ENCODE measurements around the gene SNX17.
A peak's percentile ranks its signal among the peaks of the same experiment; 100 is the strongest.
"Not testable (repeated sequence)": the region's sequence is repeated elsewhere in the genome, so short reads cannot be mapped to it uniquely, and the experiment has no call there.

The SNX17 gene

GRCh38 chr2:27370026-27370815 is at the start of gene SNX17, which contains the start of gene EIF2B4:
Gene SNX17, plus strand, starts transcription at chr2:27370616. Its CDS starts 128 bp downstream, at chr2:27370744.
Gene EIF2B4, minus strand, starts transcription at chr2:27370338. Its CDS starts 24 bp downstream, at chr2:27370314.
- DNase-seq (ENCODE audit: low read depth): peak; percentile 99

GRCh38 chr2:27320958-27321543 is 49.4 kb upstream of the SNX17 start:
- no peak for DNase-seq (ENCODE audit: low read depth)

- DNase-seq (ENCODE audit: low read depth): no peak
Observed at GRCh38 chr2:27322301-27322765, 48.1 kb upstream of the SNX17 start.

- peak; percentile 84 for DNase-seq (ENCODE audit: low read depth)
Observed at GRCh38 chr2:27322766-27323595, 47.4 kb upstream of the SNX17 start, which contains the start of gene MPV17. Gene MPV17, minus strand, starts transcription at chr2:27323097. Its CDS starts 580 bp downstream, at chr2:27322517.

GRCh38 chr2:27323596-27324285 is 46.7 kb upstream of the SNX17 start:
- no peak for DNase-seq (ENCODE audit: low read depth)

- no peak for DNase-seq (ENCODE audit: low read depth)
Observed at GRCh38 chr2:27324720-27325119, 45.7 kb upstream of the SNX17 start.

- no peak for DNase-seq (ENCODE audit: low read depth)
Observed at GRCh38 chr2:27335311-27335710, 35.1 kb upstream of the SNX17 start.

- DNase-seq (ENCODE audit: low read depth): no peak
Observed at GRCh38 chr2:27336173-27336572, 34.2 kb upstream of the SNX17 start.

GRCh38 chr2:27347641-27348040 is 22.8 kb upstream of the SNX17 start:
- no peak for DNase-seq (ENCODE audit: low read depth)

GRCh38 chr2:27350106-27350693 is 20.2 kb upstream of the SNX17 start:
- DNase-seq (ENCODE audit: low read depth): no peak

- no peak for DNase-seq (ENCODE audit: low read depth)
Observed at GRCh38 chr2:27351802-27352598, 18.4 kb upstream of the SNX17 start.

GRCh38 chr2:27353386-27353761 is 17.0 kb upstream of the SNX17 start:
- DNase-seq (ENCODE audit: low read depth): not testable (repeated sequence)

- no peak for DNase-seq (ENCODE audit: low read depth)
Observed at GRCh38 chr2:27353762-27354596, 16.4 kb upstream of the SNX17 start.

GRCh38 chr2:27354597-27354927 is 15.9 kb upstream of the SNX17 start:
- DNase-seq (ENCODE audit: low read depth): no peak

- no peak for DNase-seq (ENCODE audit: low read depth)
Observed at GRCh38 chr2:27356056-27356381, 14.4 kb upstream of the SNX17 start.

GRCh38 chr2:27356382-27357181 is 13.8 kb upstream of the SNX17 start, which contains the start of gene GTF3C2:
Gene GTF3C2, minus strand, starts transcription at chr2:27356764. Its CDS starts 13,210 bp downstream, at chr2:27343554.
- DNase-seq (ENCODE audit: low read depth): peak; percentile 89

- DNase-seq (ENCODE audit: low read depth): no peak
Observed at GRCh38 chr2:27362678-27363420, 7.6 kb upstream of the SNX17 start.

- DNase-seq (ENCODE audit: low read depth): no peak
Observed at GRCh38 chr2:27363933-27364332, 6.5 kb upstream of the SNX17 start.
